GM20000 (cell line): ENCODE results near the gene IQCM.

Experiments
- DNase-seq: peaks from one replicate; pipeline ENCODE4 v3.0.0; 2012; ENCODE audit warnings: low spot score
- TF ChIP-seq, protein P1 (sequence below): IDR thresholded peaks from 2 replicates; pipeline ENCODE4 v1.5.1; 2012; ENCODE audit warnings: mild to moderate bottlenecking, control low read depth; ENCODE audit errors: extremely low read depth, missing control alignments

The IQCM gene

DNA sequence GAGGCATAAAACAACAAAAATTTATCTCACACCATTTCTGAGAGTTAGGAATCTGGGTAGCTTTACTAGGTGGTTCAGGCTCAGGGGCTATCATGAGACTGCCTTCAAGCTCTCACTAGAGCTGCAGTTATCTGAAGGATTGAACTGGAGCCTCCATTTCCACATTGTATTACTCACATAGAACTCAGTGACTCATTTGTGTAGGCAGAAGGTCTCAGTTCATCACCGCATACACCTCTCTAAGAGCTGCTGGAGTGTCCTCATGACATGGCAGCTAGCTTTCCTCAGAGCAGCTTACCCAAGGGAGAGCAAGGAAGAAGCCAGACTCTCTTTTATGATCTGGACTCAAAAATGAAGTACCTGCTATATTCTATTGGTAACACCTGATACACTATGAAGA is 389.2 kb downstream of the IQCM start:
- DNase-seq, result no peak
- TF ChIP-seq, protein P1, sequence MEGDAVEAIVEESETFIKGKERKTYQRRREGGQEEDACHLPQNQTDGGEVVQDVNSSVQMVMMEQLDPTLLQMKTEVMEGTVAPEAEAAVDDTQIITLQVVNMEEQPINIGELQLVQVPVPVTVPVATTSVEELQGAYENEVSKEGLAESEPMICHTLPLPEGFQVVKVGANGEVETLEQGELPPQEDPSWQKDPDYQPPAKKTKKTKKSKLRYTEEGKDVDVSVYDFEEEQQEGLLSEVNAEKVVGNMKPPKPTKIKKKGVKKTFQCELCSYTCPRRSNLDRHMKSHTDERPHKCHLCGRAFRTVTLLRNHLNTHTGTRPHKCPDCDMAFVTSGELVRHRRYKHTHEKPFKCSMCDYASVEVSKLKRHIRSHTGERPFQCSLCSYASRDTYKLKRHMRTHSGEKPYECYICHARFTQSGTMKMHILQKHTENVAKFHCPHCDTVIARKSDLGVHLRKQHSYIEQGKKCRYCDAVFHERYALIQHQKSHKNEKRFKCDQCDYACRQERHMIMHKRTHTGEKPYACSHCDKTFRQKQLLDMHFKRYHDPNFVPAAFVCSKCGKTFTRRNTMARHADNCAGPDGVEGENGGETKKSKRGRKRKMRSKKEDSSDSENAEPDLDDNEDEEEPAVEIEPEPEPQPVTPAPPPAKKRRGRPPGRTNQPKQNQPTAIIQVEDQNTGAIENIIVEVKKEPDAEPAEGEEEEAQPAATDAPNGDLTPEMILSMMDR, result no peak

DNA sequence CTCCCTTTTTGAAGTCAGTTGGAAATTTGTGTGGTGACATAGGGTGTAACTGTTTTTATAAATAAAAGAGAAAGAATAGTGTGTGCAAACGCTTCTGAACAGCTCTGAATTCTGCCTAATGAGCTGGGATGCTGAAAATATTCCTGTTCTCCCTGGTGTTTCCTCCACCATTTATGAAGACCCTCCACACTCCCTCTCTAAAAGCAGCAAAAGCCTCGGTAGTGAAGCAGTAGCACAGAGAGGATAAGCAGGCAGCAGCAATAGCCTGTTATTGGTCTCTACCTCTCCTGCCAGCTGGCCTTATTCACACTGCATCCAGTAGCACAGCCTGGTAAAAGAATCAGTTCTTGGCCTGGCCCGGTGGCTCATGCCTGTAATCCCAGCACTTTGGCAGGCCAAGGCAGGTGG is 406.1 kb downstream of the IQCM start:
- TF ChIP-seq, protein P1, result no peak
- DNase-seq, result no peak

DNA sequence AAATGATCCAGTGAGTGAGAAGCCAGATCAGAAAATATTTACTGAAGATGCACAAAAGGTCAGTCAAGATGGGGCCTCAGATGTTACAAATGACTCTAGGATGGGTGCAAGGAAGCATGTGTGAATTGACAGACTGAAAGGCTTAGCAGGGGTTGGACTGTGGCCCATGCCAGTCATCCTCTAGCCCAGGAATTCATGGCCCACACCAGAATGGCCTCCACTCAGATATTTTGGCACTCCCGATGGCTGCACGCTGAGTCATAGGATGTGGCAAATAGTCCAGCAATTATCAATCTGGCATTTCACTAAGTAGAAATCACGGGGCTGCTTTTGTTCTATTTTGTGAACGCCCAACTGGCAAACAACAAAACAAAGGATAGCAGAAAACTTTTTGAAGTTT is 406.5 kb downstream of the IQCM start:
- TF ChIP-seq, protein P1, result no peak

DNA sequence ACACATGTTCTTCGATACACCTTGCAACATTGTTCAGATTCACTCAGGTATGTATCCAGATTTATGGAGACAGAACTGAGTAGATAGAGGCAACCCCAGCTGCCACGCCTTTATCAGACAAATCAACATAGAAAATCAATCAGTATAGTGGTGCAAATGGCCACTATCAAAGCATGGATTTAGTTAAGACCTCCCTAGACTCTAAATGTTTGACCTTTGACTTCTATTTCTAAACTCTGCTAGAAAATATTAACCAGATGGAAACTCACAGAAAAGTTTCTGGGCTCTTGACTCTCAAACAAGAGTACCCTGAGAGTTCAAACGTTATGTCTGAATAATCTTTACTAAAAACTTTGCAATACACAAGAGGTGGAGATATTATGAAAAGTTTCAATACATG is 411.5 kb downstream of the IQCM start:
- DNase-seq, result no peak
- TF ChIP-seq, protein P1, result no peak

More for the DNA sequence above, 406.5 kb downstream of the IQCM start:
- DNase-seq, result no peak

DNA sequence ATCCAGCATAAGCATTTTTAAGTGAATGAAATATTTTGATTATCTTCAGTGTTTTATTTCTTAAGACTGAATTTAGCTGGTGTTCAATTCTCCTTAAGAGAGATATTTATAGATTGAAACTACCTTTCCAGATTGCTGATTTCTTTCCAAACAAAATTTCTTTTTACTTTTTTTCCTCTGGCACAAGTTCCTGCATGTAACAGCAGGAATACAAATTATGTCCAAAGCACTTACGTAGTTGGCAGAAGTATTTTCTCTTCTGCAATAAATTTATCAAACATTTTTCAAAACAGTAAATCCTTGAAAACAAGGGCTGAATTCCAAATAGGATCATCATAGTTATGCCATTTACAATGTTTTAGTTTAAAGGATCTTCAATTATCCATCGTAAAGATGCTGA is 412.6 kb downstream of the IQCM start:
- no peak for DNase-seq
- TF ChIP-seq, protein P1, result no peak

DNA sequence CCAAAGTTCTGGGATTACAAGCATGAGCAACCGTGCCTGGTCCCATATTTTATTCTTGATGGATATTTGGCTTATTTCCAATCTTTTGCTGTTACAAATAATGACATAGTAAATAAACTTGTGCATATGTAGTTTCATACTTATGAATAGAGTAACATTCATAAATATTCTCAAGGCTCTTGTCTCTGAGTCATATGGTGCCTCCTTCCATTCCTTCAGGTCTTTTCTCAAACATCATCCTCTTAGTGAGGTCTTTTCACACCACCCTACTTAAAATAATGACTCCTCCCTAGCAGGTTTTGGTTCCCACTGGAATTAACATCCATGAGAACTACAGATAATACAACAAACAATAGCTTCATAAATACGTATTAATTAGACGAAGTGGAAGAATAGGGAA is 416.6 kb downstream of the IQCM start:
- no peak for DNase-seq
- TF ChIP-seq, protein P1, result no peak

DNA sequence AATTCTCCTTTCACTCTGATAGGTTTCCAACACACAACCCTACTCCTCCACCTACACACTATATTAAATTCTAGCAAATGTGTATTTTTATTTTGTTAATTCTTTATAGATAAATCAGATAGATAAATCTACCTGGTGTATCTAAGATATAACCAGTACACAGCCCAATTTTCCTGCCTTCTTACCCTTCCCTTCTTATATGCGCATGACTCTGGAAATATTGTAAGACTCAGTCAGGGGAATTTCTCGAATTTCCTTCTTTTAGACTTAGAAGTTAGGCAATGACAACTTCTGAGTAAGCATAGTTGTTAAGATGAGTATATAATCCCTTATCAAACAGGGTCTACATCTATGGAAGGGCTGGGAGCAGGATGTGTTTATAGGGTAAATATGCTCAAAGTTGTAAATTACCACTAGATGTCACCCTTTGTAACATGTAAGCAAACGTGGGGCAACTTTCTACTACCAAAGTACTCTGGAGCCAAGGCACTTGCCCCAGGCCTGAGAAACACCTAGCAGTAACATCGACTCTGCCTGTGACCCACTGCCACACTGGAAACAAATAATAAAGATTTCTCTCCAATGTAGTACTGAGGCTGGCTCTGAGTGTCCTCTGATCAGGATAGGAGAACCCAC is 444.7 kb downstream of the IQCM start:
- TF ChIP-seq, protein P1, result no peak
- peak; percentile 30 for DNase-seq
